Fibroblast of villous mesenchyme (primary cell): ENCODE results near the gene TMEM135. TPM values are rescaled to one million over a fixed set of nuclear protein-coding genes. Genes with fewer than 3 reads are reported as not detected.

Source experiments
- DNase-seq: peaks from one replicate; pipeline ENCODE4 v3.0.0-alpha.2; 2010; ENCODE audit warnings: low read depth
- H3K4me3 ChIP-seq: 2 replicates; pipeline ENCODE4 v1.5.1; 2011; ENCODE audit warnings: low read depth, mild to moderate bottlenecking, low read length
- CTCF ChIP-seq: IDR thresholded peaks from 2 replicates; pipeline ENCODE4 v1.5.1; 2012; ENCODE audit warnings: low read depth, mild to moderate bottlenecking, low read length; ENCODE audit not compliant: insufficient read depth
- total RNA-seq: library from RNA; depleted of rRNA; stranded (reverse); fragments of >200 nt; gene quantifications from 2 replicates; pipeline ENCODE4 v1.2.3, GENCODE V29; 2012

Gene TMEM135
- total RNA-seq, 1 donor: 35.4 TPM

- H3K4me3 ChIP-seq: no peak overlapping the region
- DNase-seq: no peak
- TF ChIP-seq CTCF: no peak
These were observed 152.3 kb downstream of the TMEM135 start for GRCh38 chr11:87190071-87190470.

GRCh38 chr11:87193756-87194470 lies 156.2 kb downstream of the TMEM135 start:
- peak; percentile 48 for DNase-seq
- H3K4me3 ChIP-seq: no peak overlapping the region
- TF ChIP-seq CTCF: no peak

DNA sequence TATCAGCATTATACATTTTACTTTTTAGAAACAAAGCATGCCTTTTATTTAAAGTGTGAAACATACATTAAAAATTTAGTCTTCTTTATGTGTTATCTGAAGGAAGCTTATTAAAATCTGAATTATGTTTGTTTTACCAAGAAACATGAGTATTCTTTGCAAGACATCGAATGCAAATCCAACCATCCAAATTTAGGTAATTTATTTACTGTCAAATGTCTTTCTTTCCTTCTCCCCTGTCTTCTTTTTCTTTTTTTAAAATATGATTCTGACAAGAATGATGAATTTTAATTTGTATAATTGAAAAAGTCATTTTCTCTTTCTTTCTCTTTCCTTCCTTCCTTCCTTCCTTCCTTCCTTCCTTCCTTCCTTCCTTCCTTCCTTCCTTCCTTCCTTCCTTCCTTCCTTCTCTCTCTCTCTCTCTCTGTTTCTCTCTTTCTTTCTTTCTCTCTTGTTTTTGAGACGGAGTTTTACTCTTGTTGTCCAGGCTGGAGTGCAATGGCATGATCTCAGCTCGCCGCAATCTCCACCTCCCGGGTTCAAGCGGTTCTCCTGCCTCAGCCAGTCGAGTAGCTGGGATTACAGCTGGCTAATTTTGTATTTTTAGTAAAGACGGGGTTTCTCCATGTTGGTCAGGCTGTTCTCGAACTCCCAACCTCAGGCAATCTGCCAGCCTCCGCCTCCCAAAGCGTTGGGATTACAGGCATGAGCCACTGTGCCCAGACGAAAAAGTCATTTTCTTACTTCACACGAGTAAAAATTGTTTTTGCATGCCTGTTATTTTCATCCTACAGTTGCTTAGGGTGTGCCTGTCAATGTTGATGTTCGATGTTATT lies 157.5 kb downstream of the TMEM135 start:
- TF ChIP-seq CTCF: no peak
- no peak for DNase-seq
- no peak overlapping the region for H3K4me3 ChIP-seq

DNA sequence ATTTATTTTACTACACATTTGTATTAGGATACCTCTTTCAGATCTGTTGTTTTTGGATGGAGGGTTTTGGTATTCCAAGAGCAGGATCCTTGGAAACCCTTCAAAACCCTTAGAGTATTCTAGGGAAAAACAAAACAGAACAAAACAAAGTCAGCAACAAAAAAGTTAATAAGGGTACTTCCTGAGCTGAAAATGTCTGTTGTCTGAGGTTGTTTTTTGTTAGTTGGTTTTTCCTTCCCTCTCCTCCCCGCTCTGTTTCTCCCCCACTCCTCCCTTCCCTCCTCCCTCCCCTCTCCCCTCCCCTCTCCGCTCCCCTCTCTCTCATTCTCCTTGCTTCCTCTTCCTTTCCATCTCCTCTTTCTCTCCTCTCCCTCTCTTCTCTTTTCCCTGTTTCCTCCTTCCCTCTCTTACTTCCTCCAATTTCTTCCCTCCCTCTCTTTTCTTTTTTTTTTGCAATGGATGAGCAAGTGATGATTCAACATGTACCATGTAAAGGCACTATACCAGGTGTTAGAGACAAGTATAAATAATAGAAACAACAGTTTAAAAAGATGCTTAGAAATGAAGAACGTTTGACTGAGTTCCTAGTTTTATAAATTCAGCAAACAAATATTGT lies 160.6 kb downstream of the TMEM135 start:
- H3K4me3 ChIP-seq: no peak overlapping the region
- DNase-seq: no peak
- TF ChIP-seq CTCF: no peak

GRCh38 chr11:87201376-87201775 lies 163.6 kb downstream of the TMEM135 start:
- TF ChIP-seq CTCF: no peak
- H3K4me3 ChIP-seq: no peak overlapping the region
- no peak for DNase-seq

DNA sequence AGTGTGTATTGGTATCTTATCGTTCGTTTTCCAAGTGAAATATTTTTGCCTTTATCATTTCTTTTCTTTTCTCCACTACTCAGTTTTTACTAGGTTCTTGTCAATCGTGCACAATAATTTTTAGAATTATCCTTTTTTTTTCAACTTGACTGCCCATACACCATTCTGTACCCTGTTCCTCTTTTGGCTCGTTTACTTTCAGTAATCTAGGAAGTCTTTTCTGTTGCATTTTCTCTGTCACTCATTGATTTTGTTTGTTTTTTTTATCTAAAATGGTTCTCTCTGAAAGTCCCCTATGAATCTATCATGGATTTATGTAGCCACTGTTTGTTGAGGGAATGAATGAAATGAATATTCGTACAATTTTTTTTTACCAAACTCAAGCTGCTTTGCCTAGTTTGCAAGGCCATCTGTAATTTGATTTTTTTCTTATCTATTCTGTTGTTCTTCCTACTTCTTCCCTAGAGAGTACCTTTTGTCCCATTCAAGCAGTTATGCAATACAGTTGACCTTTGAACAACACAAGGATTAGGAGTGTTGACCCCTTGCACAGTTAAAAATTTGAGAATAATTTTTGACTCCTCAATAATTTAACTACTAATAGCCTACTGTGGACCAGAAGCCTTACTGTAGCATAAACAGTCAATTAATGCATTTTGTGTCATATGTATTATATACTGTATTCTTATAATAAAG lies 166.3 kb downstream of the TMEM135 start:
- DNase-seq: no peak
- H3K4me3 ChIP-seq: no peak overlapping the region
- no peak for TF ChIP-seq CTCF
